GM10847 (cell line): ENCODE data around the gene LLCFC1.

Experiments
- POLR2A ChIP-seq: IDR thresholded peaks from 2 replicates; pipeline ENCODE4 v1.6.1; 2011; ENCODE audit not compliant: insufficient read length; ENCODE audit errors: extremely low read depth

The LLCFC1 gene

DNA sequence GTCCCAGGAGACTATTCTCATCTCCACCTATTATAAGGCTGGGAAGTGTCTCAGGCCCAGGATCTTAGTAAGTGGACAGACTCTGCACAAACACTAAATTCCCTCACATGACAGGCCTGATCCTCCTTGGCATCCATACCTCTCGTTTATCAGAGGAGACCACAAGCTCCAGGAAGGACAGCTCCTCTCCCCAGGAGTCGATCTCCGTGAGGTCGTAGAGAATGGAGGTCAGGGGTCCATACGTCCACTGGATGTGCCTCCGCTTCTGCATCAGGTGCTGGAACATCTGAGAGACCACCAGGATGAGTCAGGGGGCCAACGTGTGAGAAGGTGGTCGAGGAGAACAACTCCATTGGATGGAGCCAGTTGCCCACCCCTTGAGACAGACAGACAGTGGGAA, 11.3 kb upstream of the LLCFC1 start:
- no peak for TF ChIP-seq POLR2A

DNA sequence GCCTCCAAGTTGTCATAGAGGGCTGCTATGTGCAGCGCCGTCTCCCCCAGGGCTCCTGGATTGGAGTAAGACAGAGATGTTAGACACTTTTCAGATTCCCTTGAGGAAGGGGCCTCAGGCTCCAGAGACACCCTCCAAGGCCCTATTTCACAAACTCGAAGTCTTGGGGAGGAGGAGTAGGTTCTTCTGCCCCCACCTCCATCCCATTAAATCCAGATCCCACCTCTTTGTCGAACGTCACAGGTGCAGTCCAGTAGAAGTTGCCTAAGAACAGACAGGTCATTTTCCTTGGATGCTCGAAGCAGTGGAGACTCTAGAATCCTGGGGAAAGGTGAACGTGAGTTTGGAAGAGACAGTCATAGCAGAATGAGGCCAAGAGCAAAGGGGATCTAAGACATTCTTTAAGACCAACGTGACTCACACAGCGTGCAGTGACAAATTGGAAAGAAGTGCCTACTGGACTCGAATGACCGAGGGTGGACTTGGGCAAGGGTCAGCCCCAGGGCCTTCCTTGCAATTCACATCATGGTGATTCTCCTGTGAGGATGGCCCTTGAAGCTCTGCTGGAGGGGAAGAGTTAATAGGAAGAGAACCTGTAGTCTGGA, 9.1 kb upstream of the LLCFC1 start:
- TF ChIP-seq POLR2A = no peak

DNA sequence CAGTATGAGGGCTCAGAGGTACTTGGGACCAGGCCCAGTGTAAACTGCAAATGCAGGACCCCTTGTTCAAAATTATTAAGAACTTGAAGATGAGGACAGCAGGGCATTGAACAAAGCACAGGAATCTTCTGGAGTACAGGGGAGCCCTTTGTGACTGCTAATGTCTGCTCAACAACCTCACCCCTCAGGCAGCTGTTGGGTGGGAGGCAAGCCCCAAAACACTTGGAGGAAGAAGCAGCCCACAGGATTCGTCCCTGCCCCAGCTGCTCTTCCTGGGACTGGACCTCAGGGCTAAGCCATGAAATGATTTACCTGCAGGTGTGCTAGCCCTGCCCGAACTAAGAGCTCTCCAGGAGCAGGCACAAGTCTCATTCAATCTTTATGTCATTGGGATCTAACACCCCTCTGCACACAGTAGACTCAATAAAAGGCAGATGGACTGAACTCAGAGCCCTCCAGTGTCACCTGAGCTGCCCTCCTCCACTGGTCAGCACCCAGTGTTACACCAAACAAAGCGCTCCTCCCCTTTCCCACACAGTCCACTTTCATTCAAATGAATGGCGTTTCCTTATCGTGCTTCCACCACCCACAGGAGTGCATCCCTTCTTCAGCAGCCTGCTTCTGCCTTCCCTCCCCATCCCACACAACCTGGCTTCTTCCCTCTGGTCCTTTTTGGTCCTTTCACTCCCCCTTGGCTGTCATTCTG, 6.7 kb upstream of the LLCFC1 start:
- no peak for TF ChIP-seq POLR2A

DNA sequence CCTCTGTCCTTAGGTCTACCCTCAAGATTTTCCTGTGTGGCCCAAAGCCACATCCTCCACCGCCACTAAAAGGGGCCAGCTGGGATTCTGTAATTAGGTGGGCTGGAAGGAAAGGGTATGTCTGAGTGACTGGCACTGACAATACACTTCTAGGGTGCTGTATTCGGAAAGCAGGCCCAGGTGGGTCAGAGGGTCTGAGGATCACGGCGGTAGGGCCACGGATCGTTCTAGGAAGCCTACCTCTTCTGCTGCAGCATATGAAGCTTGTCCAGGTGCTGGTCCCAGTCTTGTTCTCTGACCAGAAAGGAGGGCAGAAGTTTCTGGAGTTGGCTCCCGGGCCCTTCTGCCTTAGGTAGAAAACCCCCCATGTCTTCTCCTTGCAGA, 6.2 kb upstream of the LLCFC1 start:
- TF ChIP-seq POLR2A = no peak

DNA sequence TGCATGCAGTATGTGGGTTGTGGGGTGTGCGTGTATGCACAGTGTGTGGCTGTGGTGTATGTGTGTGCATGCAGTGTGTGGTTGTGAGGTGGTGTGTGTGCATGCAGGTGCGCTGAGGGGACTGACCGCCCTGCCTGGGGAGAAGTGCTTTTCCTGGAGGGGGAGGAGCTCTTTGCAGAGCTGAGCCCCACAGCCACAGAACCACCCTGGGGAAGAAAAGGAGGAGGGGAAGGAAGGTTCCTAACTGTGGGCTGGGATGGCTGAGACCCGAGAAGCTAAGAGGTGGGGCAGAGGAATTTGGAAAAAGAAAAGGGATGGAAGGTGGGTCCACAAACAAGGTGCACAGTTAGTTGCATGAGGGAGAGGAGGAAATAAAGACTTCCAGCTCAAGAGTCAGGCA, 5.7 kb upstream of the LLCFC1 start, which contains the start of gene TRPV5:
Gene TRPV5 (minus strand): TSS at position 123 of the 400 bp plus-strand sequence. CDS start 287 bp downstream, outside the sequence.
- no peak for TF ChIP-seq POLR2A

DNA sequence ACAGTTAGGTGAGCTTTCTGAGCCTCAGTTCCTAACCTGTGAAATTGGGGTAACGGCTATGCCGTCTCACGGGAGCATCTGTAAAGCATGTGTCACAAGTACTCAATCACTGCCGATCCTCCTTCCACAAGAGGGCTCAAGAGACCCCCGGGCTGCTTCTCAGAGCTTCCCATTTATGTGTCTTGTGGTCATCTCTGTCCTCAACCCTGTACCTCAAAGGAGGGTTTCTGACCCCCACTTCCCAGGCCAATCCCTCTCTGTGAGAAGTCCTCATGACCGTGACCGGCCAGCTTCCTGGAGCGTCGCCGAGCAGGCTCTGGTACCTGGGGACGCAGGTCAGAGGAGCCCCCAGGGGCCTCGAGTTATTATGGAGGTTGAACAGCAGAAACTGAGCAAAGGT, 5.2 kb upstream of the LLCFC1 start:
- no peak for TF ChIP-seq POLR2A

DNA sequence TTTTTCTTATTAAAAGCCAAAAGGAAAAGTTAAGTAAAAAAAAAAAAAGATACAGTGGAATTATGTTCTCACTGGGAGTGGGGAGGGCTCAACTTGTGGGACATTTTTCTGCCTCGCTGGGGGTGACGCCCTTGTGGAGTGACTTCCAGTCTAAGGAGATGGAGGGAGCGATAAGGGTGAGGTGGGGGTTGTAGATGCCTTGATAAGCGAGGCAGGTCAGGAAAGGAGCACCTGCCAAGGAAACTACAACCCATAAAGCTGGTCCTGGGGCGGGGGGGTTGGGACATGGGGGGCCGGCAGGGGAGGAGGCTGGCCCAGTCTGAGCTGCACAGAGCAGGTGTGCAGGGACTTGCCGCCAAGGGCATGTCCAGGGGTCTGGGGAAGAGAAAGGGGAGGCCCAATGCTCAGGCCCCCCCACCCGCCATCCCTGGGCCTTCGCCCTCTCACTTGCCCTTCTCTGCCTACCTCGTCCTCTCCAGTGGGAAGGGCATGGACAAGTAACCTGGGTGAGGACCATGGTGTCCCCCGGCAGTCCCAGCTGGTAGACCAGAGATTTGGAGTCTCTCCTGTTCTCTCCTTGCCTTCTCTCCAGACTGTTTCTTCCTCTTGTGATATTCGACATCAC, 3.2 kb upstream of the LLCFC1 start:
- no peak for TF ChIP-seq POLR2A

DNA sequence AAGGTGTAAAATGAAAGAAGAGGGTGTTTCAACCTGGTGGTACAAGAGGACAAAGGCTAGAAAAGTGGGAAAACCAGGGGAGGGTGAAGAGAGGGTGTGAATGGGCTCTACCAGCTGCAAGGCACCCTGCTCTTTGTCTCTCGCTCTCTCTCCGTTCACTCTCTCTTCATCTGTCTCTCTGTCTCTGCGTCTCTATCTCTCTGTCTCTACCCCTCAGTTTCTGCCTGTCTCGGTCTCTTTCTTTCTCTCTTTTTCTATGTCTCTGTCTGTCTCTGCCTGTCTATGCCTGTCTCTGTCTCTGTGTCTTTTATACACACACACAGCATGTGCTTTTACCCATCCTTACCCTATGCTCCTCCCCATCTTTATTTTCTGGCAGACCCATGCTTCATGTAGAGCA, 673 bp upstream of the LLCFC1 start:
- TF ChIP-seq POLR2A = no peak

DNA sequence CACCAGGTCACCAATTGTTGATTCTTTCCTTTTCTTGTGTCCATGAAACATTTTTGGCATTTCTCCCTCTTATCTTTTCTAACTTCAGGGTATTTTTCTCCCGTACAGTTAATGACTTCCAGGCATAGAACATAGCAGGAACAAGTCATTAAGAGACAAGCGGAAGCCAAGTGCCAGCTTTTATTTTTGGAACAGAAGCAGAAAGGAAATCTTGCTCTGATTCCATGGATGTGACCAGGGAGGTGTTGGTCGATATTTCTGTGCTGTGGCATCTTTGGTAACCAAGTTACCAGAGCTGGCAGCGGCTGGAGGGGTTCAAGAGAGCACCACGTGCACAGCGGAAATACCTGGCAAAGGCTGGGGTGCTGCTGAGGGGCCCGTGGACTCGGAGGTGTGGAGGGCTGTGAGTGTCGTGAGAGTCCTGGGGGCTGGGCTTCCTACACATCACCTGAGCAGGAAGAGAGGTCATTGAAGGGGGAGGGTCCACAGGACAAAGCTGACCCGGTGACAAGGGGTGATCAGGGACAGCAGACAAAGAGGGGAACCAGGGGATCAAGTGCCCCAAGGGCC, 1.8 kb downstream of the LLCFC1 start:
- no peak for TF ChIP-seq POLR2A

DNA sequence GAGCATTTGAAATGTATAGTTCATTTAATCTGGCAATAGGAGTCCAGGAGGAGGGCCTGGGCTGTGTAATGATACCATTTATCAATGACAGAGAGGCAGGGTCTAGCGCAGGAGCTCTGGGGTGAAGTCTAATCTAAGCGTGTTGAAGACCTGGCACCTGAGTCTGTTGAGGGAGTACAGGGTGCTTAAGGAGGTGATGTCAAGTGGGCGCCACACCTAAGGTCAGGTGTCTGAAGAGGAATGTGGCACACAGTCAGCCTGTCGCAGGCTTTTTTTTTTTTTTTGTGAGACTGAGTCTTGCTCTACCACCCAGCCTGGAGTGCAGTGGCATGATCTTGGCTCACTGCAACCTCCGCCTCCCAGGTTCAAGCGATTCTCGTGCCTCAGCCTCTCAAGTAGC, 2.3 kb downstream of the LLCFC1 start:
- TF ChIP-seq POLR2A = no peak

DNA sequence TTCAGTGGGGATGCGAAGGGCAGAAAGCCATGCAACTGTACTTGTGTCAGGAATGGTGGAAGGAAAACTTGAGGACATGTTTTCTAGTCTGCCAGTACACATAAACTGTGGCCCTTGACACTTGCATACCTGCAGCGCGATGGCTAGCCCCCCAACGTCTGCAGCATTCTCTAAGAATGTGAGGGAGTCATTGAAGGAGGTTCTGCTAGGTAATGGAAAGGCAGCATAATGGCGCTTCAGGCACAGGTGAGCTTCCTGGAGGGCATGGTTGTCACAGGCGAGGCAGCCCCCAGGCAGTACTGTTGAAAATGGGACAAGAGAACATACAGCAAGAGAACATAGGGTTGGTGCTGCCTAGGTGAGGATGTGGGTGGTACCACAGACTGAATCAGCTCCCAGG, 3.5 kb downstream of the LLCFC1 start:
- no peak for TF ChIP-seq POLR2A

DNA sequence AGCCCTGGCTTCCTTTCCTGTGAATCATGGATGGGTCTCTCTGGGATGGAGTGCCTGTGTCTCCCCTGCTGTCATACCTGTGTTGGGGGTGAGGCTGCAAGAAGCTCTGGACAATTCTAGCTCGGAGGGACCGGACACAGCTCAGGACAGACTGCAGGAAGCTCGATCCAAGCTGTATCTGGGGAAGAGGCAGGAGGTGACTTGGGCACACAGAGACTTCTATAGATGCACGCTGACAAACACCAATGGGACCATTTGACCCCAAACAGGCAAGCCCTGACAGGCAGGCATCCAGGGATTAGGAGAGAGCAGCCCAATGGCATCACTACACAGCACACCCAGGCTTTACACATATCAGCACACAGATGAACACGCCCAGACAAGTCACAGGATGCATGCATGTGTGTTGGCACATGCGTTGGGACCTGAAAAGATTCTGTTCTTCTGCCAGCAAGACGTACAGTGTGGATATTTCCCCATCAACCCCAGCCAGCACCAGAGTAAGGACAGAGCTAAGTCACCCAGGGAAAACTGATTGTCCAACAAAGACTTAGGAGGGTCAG, 4.5 kb downstream of the LLCFC1 start:
- no peak for TF ChIP-seq POLR2A

DNA sequence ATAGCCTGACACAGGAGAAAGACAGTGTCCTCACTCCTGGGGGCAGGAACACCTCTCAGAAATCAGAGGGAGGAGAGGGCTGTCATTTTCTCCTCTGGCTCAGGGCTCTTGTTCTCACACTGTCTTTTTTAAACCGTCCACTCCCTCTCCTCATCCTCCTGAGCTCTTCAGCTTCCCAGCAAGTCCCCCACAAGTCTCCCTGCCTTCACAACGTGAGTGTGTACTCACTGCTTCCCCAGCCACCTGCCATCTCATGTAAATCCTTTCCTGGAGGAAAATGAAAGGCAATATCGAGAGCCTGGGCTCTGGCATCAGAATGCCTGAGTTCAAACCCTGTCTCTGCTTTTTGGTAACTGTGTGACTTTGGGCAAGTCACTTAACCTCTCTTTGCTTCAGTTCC, 5.7 kb downstream of the LLCFC1 start:
- TF ChIP-seq POLR2A = no peak

DNA sequence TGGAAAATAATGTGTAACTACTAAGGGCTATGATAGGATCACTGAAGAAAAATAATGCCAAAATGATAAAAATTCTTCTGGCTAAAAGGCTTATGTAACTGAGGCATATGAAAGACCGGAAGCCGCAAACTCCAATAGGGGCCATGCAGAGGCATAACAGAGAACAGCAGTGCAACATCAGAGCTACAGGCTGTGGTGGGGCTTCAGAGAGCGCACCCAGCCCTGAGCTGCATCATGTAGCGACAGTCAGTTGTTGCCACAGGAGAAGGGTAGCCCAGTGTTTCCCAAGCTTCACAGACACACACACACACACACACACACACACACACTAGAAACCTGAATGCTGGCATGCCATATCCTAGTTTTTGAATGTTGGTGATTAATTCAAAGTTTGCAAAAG, 9.3 kb downstream of the LLCFC1 start:
- no peak for TF ChIP-seq POLR2A

DNA sequence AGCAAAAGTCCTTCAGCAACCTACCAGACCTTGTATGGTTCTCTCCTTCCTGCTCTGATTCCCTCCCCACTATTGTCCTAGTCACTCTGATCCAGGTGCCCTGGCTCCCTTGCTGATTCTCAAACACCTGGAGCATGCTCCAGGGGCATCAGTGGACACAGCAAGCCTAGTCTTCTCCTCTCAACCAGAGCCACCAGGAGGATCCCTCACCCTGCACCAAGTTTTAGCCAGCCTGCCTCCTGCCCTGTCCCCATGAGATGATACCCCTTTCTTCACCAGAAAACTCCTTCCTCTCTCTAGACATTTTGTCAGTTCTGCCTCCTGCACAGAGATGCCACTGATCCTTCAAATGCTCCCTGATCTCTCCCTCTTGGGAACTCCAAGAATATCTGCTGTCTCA, 11.0 kb downstream of the LLCFC1 start:
- no peak for TF ChIP-seq POLR2A

DNA sequence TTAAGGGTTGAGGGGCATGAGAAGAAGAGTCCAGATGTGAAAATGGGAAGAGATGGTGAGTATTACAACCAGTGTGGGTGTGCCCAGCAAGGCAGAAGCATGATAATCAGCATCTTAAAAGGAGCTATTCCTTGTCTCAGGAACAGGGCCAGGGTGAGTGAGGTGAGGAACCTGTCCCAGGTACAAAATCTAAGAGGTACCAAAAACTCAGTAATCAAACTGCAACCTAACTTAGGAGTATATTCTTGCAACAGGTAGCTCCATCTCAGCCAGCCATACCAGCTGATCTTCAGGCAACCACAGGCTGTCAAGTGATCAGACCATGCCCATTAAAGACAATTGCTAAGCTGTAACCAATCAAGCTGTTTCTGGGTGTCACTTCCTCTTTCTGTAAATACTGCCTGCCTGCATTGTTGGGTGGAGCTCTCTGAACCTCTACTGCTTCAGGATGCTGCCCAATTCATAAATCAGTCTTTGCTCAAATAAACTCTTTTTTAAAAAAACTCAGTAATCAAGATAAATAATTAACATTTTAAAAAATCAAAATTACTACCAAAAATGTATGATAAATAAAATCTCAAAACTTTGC, 15.5 kb downstream of the LLCFC1 start:
- TF ChIP-seq POLR2A = no peak

DNA sequence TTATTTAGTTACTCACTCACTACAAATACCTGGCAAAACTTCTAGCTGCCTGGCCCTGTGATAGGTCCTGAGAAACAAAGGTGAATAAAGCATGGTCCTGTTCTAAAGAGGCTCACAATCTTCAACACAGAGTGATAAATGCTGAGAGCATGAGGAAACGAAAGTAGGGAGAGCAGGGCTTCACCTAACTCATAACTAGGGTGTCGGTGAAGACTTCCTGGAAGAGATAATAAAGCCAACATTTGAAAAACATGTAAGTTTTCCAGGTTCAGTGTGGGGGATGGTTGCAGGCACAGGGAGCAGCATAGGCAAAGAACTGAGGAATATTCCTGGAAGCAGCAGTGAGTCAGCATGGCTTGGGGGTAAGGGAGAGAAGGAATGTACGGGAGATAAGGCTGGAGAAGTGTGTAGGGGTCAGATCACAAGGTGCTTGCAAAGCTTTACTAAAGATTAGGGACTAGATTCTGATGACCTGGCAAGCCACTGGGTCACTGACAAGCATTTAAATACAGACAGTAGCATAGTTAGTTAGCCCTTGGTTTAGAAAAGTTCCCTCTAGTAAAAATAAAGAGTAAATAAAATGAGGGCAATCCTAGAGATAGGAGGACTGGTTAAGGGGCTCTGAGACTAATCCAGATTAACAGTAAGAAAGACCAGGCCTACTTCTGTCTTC, 17.8 kb downstream of the LLCFC1 start:
- TF ChIP-seq POLR2A = no peak
